A673 (cell line): ENCODE results near the gene RFPL3.

Experiments
- CTCF ChIP-seq: fragments of 300-800, 200-600 bp; sonication (generic); conservative IDR thresholded peaks from 2 replicates; pipeline ENCODE4 v1.5.1; 2017; ENCODE audit warnings: low read depth, mild to moderate bottlenecking, antibody characterized with exemption, low read length, moderate library complexity, mixed read lengths
- EZH2 ChIP-seq: fragments of 200-600 bp; sonication (generic); IDR thresholded peaks from 2 replicates; pipeline ENCODE4 v1.6.1; 2017; ENCODE audit warnings: borderline replicate concordance, low read depth, mild to moderate bottlenecking, mixed read lengths, antibody characterized with exemption, low read length; ENCODE audit not compliant: poor library complexity, severe bottlenecking

GRCh38 chr22:32378707-32379272 lies 21.1 kb downstream of the RFPL3 start:
- TF ChIP-seq CTCF (peak; percentile 93), EZH2 (no peak)
